CD14-positive monocyte (primary cell): ENCODE results near the gene SLA2. TPM values are rescaled to one million over a fixed set of nuclear protein-coding genes. Genes with fewer than 3 reads are reported as not detected.
"Not testable (repeated sequence)": the region's sequence is repeated elsewhere in the genome, so short reads cannot be mapped to it uniquely, and the experiment has no call there.

ENCODE experiments used
- DNase-seq, 3 donors: peaks; one replicate each; pipeline ENCODE4 v3.0.0-alpha.2; 2011 to 2022
- H2AFZ ChIP-seq: 2 replicates; pipeline ENCODE4 v1.6.0; 2012; ENCODE audit warnings: mild to moderate bottlenecking, low read depth, low read length, inconsistent platforms; ENCODE audit not compliant: insufficient read depth, poor library complexity, severe bottlenecking
- H3K27ac ChIP-seq, 2 donors: 1 replicate in 1 of 2; 2 replicates in 1 of 2; pipeline ENCODE4 v1.5.1; 2012 to 2013; ENCODE audit warnings: low read length in 2 of 2, control low read depth in 1 of 2, inconsistent platforms in 1 of 2, low read depth in 1 of 2, mild to moderate bottlenecking in 1 of 2
- H3K27me3 ChIP-seq, 2 donors: one replicate each; pipeline versions ENCODE4 v1.6.0 to v1.6.1; 2011 to 2013; ENCODE audit warnings: low read length in 2 of 2; ENCODE audit not compliant: control insufficient read depth in 2 of 2, insufficient read depth in 2 of 2
- H3K36me3 ChIP-seq, 2 donors: replicated peaks in 1 of 2; 1 replicate in 1 of 2; 2 replicates in 1 of 2; pipeline versions ENCODE4 v1.5.1 to v1.6.1; 2012 to 2013; ENCODE audit warnings: low read length in 2 of 2, control low read depth in 1 of 2, inconsistent platforms in 1 of 2, mild to moderate bottlenecking in 1 of 2; ENCODE audit not compliant: insufficient read depth in 2 of 2, control insufficient read depth in 1 of 2
- H3K4me1 ChIP-seq, 2 donors: 1 replicate in 1 of 2; 2 replicates in 1 of 2; pipeline versions ENCODE4 v1.5.1 to v1.6.1; 2012 to 2013; ENCODE audit warnings: low read length in 2 of 2, control low read depth in 1 of 2, inconsistent platforms in 1 of 2, mild to moderate bottlenecking in 1 of 2, moderate library complexity in 1 of 2; ENCODE audit not compliant: insufficient read depth in 2 of 2, control insufficient read depth in 1 of 2
- H3K4me2 ChIP-seq: replicated peaks from 2 replicates; pipeline ENCODE3; 2012; ENCODE audit warnings: low read length, moderate library complexity, mild to moderate bottlenecking; ENCODE audit not compliant: poor library complexity, severe bottlenecking; ENCODE audit errors: extremely low read depth
- H3K4me3 ChIP-seq, 3 experiments: fragments of 200-600 bp in 1 of 3; sonication (generic) in 1 of 3; replicated peaks in 1 of 3; 1 replicate in 2 of 3; 2 replicates in 1 of 3; pipeline ENCODE4 v1.5.1; 2011 to 2013; ENCODE audit warnings: low read length in 3 of 3, mild to moderate bottlenecking in 3 of 3, control low read depth in 2 of 3, low read depth in 2 of 3, inconsistent platforms in 1 of 3, moderate library complexity in 1 of 3
- H3K79me2 ChIP-seq: 2 replicates; pipeline ENCODE4 v1.6.0; 2012; ENCODE audit warnings: mild to moderate bottlenecking, control low read depth, inconsistent platforms, low read length, moderate library complexity; ENCODE audit not compliant: insufficient read depth
- H3K9ac ChIP-seq: 2 replicates; pipeline ENCODE4 v1.6.0; 2017; ENCODE audit warnings: low read length, mild to moderate bottlenecking; ENCODE audit not compliant: insufficient read depth, poor library complexity, severe bottlenecking
- H3K9me3 ChIP-seq, 2 donors: replicated peaks in 1 of 2; 1 replicate in 1 of 2; 2 replicates in 1 of 2; pipeline versions ENCODE4 v1.5.1 to v1.6.1; 2012 to 2013; ENCODE audit warnings: low read length in 2 of 2, control low read depth in 1 of 2; ENCODE audit not compliant: control insufficient read depth in 1 of 2, insufficient read depth in 1 of 2
- H4K20me1 ChIP-seq: 2 replicates; pipeline ENCODE4 v1.6.0; 2012; ENCODE audit warnings: mild to moderate bottlenecking, low read length, control low read depth, moderate library complexity; ENCODE audit not compliant: insufficient read depth
- H3K27ac Mint-ChIP-seq, 7 donors: one replicate each; pipeline ENCODE4 v1.8.0; 2020; ENCODE audit warnings: mild to moderate bottlenecking in 7 of 7, mixed read lengths in 7 of 7, moderate library complexity in 6 of 7, inconsistent platforms in 2 of 7
- H3K27me3 Mint-ChIP-seq, 3 donors: one replicate each; pipeline ENCODE4 v1.8.0; 2021 to 2022; ENCODE audit warnings: low read depth in 3 of 3, mild to moderate bottlenecking in 3 of 3, mixed read lengths in 3 of 3, moderate library complexity in 3 of 3, inconsistent platforms in 1 of 3
- H3K36me3 Mint-ChIP-seq, 2 donors: one replicate each; pipeline ENCODE4 v1.8.0; 2020; ENCODE audit warnings: mixed read lengths in 2 of 2, inconsistent platforms in 1 of 2, mild to moderate bottlenecking in 1 of 2
- H3K4me1 Mint-ChIP-seq: one replicate; pipeline ENCODE4 v1.8.0; 2020; ENCODE audit warnings: mild to moderate bottlenecking, mixed read lengths
- H3K4me3 Mint-ChIP-seq, 2 donors: one replicate each; pipeline ENCODE4 v1.8.0; 2020; ENCODE audit warnings: mild to moderate bottlenecking in 2 of 2, mixed read lengths in 2 of 2, moderate library complexity in 1 of 2
- H3K9me3 Mint-ChIP-seq, 7 donors: one replicate each; pipeline ENCODE4 v1.8.0; 2020 to 2022; ENCODE audit warnings: mixed read lengths in 7 of 7, mild to moderate bottlenecking in 6 of 7, moderate library complexity in 6 of 7, inconsistent platforms in 2 of 7
- WGBS: methylation state at CpG from one replicate; pipeline ENCODE4 v1.1.5; 2013; ENCODE audit warnings: missing lambda C conversion rate; ENCODE audit not compliant: insufficient coverage; 5-methylcytosine and 5-hydroxymethylcytosine counted together
- intact Hi-C, 2 donors: fragments of 100-400 bp; cut with micrococcal nuclease; formaldehyde crosslinking; loops; one replicate each; pipeline versions ENCODE4 v1.15.0 to v1.15.1; 2023
- polyA plus RNA-seq, 3 donors: library from polyadenylated mRNA; depleted of rRNA in 1 of 3; unstranded in 2 of 3; stranded (reverse) in 1 of 3; fragments of 300-500 nt in 2 of 3; fragments of >200 nt in 1 of 3; fragmentation: Illumina TruSeq in 2 of 3; gene quantifications; 1 replicate in 2 of 3; 2 replicates in 1 of 3; pipeline ENCODE4 v1.2.3, GENCODE V29; 2012 to 2021
- TF ChIP-seq, protein P1 (sequence below): fragments of 200-600 bp; IDR thresholded peaks from one replicate; pipeline ENCODE4 v1.8.0; 2022; ENCODE audit warnings: antibody characterized with exemption, mild to moderate bottlenecking

SLA2 gene
- polyA plus RNA-seq, 3 donors, result 0.16 to 0.19 (median 0.17) TPM

DNA sequence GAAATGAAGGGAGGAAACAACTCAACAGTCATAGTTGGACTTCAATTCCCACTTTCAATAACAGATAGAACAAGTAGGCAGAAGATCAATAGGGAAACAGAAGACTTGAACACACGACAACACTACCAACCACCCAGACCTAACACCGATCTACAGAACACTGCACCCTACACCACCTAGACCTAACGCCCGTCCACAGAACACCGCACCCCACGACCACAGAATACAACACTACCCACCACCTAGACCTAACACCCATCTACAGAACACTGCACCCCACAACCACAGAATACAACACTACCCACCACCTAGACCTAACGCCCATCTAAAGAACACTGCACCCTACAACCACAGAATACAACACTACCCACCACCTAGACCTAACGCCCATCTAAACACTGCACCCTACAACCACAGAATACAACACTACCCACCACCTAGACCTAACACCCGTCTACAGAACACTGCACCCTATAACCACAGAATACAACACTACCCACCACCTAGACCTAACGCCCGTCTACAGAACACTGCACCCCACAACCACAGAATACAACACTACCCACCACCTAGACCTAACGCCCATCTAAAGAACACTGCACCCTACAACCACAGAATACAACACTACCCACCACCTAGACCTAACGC, 81.8 kb downstream of the SLA2 start:
- H3K36me3 ChIP-seq, H2AFZ ChIP-seq, H3K4me1 Mint-ChIP-seq, DNase-seq, H3K4me3 ChIP-seq, H3K27ac Mint-ChIP-seq, H3K27me3 Mint-ChIP-seq, H3K9ac ChIP-seq, H4K20me1 ChIP-seq, H3K36me3 Mint-ChIP-seq, H3K4me2 ChIP-seq, H3K4me3 Mint-ChIP-seq, H3K27ac ChIP-seq, H3K4me1 ChIP-seq, H3K79me2 ChIP-seq, intact Hi-C loops, H3K27me3 ChIP-seq: not testable (repeated sequence)
- H3K9me3 Mint-ChIP-seq, result peaks cover 6 to 15% (median 7%) of the 10 kb centered on the region in 7 donors
- H3K9me3 ChIP-seq, result peaks cover 5 to 13% of the 10 kb centered on the region in 2 donors
- 96% methylated on average over 6 of the region's 13 CpGs for WGBS

DNA sequence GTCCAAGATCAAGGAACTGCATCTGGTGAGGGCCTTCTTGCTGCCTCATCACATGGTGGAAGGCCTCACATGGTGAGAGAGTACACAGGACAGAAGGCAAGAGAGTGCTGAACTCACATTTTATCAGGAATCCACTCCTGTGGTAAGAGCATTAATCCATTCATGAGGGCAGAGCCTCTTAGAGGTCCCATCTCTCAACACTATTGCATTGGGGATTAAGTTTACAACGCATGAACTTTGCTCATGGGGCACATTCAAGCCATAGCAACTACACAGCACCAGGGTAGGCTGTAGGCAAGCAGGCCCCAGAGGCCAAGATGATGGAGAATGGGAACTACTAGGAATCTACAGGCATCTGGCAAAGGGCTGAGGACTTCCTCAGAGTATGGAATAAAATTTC, 82.6 kb downstream of the SLA2 start:
- no peaks in the 10 kb centered on the region for H3K4me1 Mint-ChIP-seq
- Histone ChIP-seq H3K27ac (no peak overlapping the region), H3K4me1 (no peaks in the 10 kb centered on the region), H3K9ac (no peak overlapping the region), H4K20me1 (no peaks in the 10 kb centered on the region), H3K4me2 (no peak overlapping the region), H3K36me3 (no peaks in the 10 kb centered on the region), H3K79me2 (no peaks in the 10 kb centered on the region), H2AFZ (no peak overlapping the region), H3K4me3 (no peak overlapping the region), H3K27me3 (no peaks in the 10 kb centered on the region), H3K9me3 (peaks cover 5 to 13% of the 10 kb centered on the region in 2 donors)
- H3K9me3 Mint-ChIP-seq, result peaks cover 6 to 15% (median 7%) of the 10 kb centered on the region in 7 donors
- no peaks in the 10 kb centered on the region for H3K36me3 Mint-ChIP-seq
- DNase-seq, result no peak
- TF ChIP-seq, protein P1, sequence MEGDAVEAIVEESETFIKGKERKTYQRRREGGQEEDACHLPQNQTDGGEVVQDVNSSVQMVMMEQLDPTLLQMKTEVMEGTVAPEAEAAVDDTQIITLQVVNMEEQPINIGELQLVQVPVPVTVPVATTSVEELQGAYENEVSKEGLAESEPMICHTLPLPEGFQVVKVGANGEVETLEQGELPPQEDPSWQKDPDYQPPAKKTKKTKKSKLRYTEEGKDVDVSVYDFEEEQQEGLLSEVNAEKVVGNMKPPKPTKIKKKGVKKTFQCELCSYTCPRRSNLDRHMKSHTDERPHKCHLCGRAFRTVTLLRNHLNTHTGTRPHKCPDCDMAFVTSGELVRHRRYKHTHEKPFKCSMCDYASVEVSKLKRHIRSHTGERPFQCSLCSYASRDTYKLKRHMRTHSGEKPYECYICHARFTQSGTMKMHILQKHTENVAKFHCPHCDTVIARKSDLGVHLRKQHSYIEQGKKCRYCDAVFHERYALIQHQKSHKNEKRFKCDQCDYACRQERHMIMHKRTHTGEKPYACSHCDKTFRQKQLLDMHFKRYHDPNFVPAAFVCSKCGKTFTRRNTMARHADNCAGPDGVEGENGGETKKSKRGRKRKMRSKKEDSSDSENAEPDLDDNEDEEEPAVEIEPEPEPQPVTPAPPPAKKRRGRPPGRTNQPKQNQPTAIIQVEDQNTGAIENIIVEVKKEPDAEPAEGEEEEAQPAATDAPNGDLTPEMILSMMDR, result no peak
- intact Hi-C loops, result no loop called here
- H3K27me3 Mint-ChIP-seq, result peaks cover 0 to 2% (median 0%) of the 10 kb centered on the region in 3 donors
- H3K27ac Mint-ChIP-seq, result peak overlapping the region in 1 of 7 donors; percentile 28
- WGBS, result no CpG with 5 or more reads among the region's 1 CpG
- H3K4me3 Mint-ChIP-seq, result no peak overlapping the region
